ENCODE data around the gene ADD3.

- TF ChIP-seq POLR2A (IDR thresholded peaks at IDR 0.05; ENCODE audit: low read depth, low read length) (no peak), POLR2AphosphoS5 (IDR thresholded peaks at IDR 0.05; ENCODE audit: low read depth, low read length) (no peak), POU2F2 (IDR thresholded peaks at IDR 0.05; ENCODE audit: low read depth, low read length) (no peak)
Measured at GRCh38 chr10:109969760-109970346, 37.9 kb upstream of the ADD3 start.
